GM12878 (cell line): ENCODE data around the gene TSNAX. TPM values are rescaled to one million over a fixed set of nuclear protein-coding genes. Genes with fewer than 3 reads are reported as not detected.

Source experiments
- EED ChIP-seq: sonication (generic); IDR thresholded peaks from 2 replicates; pipeline ENCODE4 v1.6.1; 2016; ENCODE audit warnings: antibody characterized with exemption, low read depth
- EP300 ChIP-seq, 2 experiments: fragments of 150-350 bp in 1 of 2; IDR thresholded peaks; 2 replicates each; pipeline ENCODE4 v1.6.1; 2011 to 2012; ENCODE audit warnings: low read depth in 2 of 2, low read length in 2 of 2, borderline replicate concordance in 1 of 2, improper control_type of control experiment in 1 of 2, inconsistent platforms in 1 of 2; ENCODE audit not compliant: control insufficient read depth in 1 of 2
- FOXM1 ChIP-seq: IDR thresholded peaks from 2 replicates; pipeline ENCODE4 v1.6.1; 2012; ENCODE audit warnings: low read depth, mild to moderate bottlenecking, inconsistent platforms, low read length, moderate library complexity
- HDAC6 ChIP-seq: fragments of 200-600 bp; sonication (generic); IDR thresholded peaks from one replicate; pipeline ENCODE4 v1.8.0; 2017; ENCODE audit warnings: antibody characterized with exemption; ENCODE audit not compliant: unreplicated experiment
- IKZF2 ChIP-seq, 2 experiments: fragments of 450-650 bp; IDR thresholded peaks; 2 replicates each; pipeline ENCODE4 v1.6.1; 2017; ENCODE audit warnings: mild to moderate bottlenecking in 2 of 2, moderate library complexity in 2 of 2
- MEF2B ChIP-seq: fragments of 450-650 bp; IDR thresholded peaks from 2 replicates; pipeline ENCODE4 v1.6.1; 2018; ENCODE audit warnings: mild to moderate bottlenecking, moderate library complexity; ENCODE audit not compliant: partially characterized antibody, poor library complexity, severe bottlenecking
- MTA3 ChIP-seq: IDR thresholded peaks from 2 replicates; pipeline ENCODE4 v1.6.1; 2012; ENCODE audit warnings: low read length, inconsistent platforms, borderline replicate concordance
- NBN ChIP-seq: fragments of 450-650 bp; IDR thresholded peaks from 2 replicates; pipeline ENCODE4 v1.6.1; 2016
- NFIC ChIP-seq: IDR thresholded peaks from 2 replicates; pipeline ENCODE4 v1.6.1; 2012; ENCODE audit warnings: low read depth, mild to moderate bottlenecking, inconsistent platforms, low read length, moderate library complexity
- PAX5 ChIP-seq: IDR thresholded peaks from 2 replicates; pipeline ENCODE4 v1.6.1; 2011; ENCODE audit warnings: low read depth, low read length, borderline replicate concordance
- SPI1 ChIP-seq: IDR thresholded peaks from 2 replicates; pipeline ENCODE4 v1.6.1; 2011; ENCODE audit warnings: low read depth, mild to moderate bottlenecking, low read length, moderate library complexity, borderline replicate concordance; ENCODE audit not compliant: insufficient read depth
- polyA plus RNA-seq, 11 experiments: library from polyadenylated mRNA; depleted of rRNA in 4 of 11; unstranded in 6 of 11; stranded (reverse) in 5 of 11; fragments of >200 nt; fragmentation: Nextera tagmentation in 4 of 11; fragmentation: Illumina TruSeq in 1 of 11; extraction: Ambion mirVana in 4 of 11; extraction: Trizol in 1 of 11; gene quantifications; 1 replicate in 1 of 11; 2 replicates in 10 of 11; pipeline versions ENCODE4 v1.2.1 to v1.2.3, GENCODE V29; 2011 to 2016; ENCODE audit warnings: inconsistent platforms in 2 of 11, missing spikeins in 2 of 11, low read depth in 1 of 11
- total RNA-seq, 4 experiments: library from RNA; depleted of rRNA in 3 of 4; stranded (reverse); fragments of >200 nt in 3 of 4; fragmentation: Illumina TruSeq in 1 of 4; extraction: Trizol in 1 of 4; gene quantifications; 2 replicates each; pipeline versions ENCODE4 v1.2.1 to v1.2.3, GENCODE V29; 2013 to 2021
- TF ChIP-seq, protein P1 (sequence below): IDR thresholded peaks from 2 replicates; pipeline ENCODE4 v1.6.1; 2012; ENCODE audit warnings: improper control_type of control experiment, low read depth, low read length; ENCODE audit not compliant: insufficient replicate concordance
- TF ChIP-seq, protein P2 (sequence below): fragments of 450-650 bp; IDR thresholded peaks from 2 replicates; pipeline ENCODE4 v1.6.1; 2017; ENCODE audit warnings: low read depth, mild to moderate bottlenecking, moderate library complexity
- TF ChIP-seq, protein P3 (sequence below): IDR thresholded peaks from 2 replicates; pipeline ENCODE4 v1.6.1; 2011; ENCODE audit warnings: low read depth, mild to moderate bottlenecking, low read length, moderate library complexity, borderline replicate concordance; ENCODE audit errors: extremely low read depth

Gene TSNAX
- total and polyA plus RNA-seq, 10 of the 15 experiments (the other 5 are each of a cell fraction or from before 2014, with no cell fraction given), result 24.8 to 49.7 (median 35.6) TPM

DNA sequence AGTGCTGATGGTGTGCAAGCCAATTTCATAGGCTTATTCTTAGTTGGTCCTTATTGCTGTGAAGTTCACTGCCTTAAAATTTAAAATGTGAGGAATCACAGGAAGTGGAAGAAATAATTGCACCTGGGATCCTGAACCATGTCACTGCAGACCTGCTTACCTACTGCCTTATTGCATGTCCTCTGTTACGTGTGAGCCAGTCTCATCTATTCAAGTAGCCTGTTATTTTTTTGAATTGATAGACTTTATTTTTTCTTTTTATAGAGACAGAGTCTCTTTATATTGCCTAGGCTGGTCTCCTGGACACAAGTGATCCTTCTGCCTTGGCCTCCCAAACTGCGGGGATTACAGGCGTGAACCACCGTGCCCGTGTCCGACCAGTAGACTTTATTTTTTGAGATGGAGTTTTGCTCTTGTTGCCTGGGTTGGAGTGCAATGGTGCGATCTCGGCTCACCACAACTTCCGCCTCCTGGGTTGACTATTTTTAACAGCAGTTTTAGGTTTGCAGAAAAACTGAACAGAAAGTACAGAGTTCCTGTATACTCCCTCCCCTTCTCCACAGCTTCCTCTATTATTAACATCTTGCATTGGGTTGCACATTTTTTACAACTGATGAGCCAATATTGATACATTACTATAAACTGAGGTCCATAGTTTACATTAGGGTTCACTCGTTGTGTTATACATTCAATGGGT is 84.1 kb downstream of the TSNAX start (continued):
- TF ChIP-seq, protein P1, sequence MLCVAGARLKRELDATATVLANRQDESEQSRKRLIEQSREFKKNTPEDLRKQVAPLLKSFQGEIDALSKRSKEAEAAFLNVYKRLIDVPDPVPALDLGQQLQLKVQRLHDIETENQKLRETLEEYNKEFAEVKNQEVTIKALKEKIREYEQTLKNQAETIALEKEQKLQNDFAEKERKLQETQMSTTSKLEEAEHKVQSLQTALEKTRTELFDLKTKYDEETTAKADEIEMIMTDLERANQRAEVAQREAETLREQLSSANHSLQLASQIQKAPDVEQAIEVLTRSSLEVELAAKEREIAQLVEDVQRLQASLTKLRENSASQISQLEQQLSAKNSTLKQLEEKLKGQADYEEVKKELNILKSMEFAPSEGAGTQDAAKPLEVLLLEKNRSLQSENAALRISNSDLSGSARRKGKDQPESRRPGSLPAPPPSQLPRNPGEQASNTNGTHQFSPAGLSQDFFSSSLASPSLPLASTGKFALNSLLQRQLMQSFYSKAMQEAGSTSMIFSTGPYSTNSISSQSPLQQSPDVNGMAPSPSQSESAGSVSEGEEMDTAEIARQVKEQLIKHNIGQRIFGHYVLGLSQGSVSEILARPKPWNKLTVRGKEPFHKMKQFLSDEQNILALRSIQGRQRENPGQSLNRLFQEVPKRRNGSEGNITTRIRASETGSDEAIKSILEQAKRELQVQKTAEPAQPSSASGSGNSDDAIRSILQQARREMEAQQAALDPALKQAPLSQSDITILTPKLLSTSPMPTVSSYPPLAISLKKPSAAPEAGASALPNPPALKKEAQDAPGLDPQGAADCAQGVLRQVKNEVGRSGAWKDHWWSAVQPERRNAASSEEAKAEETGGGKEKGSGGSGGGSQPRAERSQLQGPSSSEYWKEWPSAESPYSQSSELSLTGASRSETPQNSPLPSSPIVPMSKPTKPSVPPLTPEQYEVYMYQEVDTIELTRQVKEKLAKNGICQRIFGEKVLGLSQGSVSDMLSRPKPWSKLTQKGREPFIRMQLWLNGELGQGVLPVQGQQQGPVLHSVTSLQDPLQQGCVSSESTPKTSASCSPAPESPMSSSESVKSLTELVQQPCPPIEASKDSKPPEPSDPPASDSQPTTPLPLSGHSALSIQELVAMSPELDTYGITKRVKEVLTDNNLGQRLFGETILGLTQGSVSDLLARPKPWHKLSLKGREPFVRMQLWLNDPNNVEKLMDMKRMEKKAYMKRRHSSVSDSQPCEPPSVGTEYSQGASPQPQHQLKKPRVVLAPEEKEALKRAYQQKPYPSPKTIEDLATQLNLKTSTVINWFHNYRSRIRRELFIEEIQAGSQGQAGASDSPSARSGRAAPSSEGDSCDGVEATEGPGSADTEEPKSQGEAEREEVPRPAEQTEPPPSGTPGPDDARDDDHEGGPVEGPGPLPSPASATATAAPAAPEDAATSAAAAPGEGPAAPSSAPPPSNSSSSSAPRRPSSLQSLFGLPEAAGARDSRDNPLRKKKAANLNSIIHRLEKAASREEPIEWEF, result peak; percentile 39
- peak; percentile 47 to 51; a peak in 3 of 4 replicates for TF ChIP-seq IKZF2 (IDR thresholded peaks at IDR 0.05)
- TF ChIP-seq NBN, result peak; percentile 22; the same call in 1 of the 2 replicates
- TF ChIP-seq, protein P2, sequence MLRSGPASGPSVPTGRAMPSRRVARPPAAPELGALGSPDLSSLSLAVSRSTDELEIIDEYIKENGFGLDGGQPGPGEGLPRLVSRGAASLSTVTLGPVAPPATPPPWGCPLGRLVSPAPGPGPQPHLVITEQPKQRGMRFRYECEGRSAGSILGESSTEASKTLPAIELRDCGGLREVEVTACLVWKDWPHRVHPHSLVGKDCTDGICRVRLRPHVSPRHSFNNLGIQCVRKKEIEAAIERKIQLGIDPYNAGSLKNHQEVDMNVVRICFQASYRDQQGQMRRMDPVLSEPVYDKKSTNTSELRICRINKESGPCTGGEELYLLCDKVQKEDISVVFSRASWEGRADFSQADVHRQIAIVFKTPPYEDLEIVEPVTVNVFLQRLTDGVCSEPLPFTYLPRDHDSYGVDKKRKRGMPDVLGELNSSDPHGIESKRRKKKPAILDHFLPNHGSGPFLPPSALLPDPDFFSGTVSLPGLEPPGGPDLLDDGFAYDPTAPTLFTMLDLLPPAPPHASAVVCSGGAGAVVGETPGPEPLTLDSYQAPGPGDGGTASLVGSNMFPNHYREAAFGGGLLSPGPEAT, result no peak
- peak; percentile 51; the same call in 1 of the 2 replicates for TF ChIP-seq SPI1
- TF ChIP-seq PAX5, result 0 out of 2 replicates have a peak, but pooled peaks have one; percentile 22
- peak; percentile 56; the same call in 1 of the 2 replicates for TF ChIP-seq NFIC
- TF ChIP-seq EED, result peak; percentile 71
- TF ChIP-seq HDAC6, result no peak
- 0 out of 2 replicates have a peak, but pooled peaks have one; percentile 27 for TF ChIP-seq FOXM1
- TF ChIP-seq MEF2B, result peak; percentile 68
- TF ChIP-seq MTA3, result 0 out of 2 replicates have a peak, but pooled peaks have one; percentile 46
- TF ChIP-seq, protein P3, sequence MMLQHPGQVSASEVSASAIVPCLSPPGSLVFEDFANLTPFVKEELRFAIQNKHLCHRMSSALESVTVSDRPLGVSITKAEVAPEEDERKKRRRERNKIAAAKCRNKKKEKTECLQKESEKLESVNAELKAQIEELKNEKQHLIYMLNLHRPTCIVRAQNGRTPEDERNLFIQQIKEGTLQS, result no peak
- TF ChIP-seq EP300 (IDR thresholded peaks at IDR 0.05; ENCODE audit: borderline replicate concordance in 1 of 2, control insufficient read depth in 1 of 2, low read depth in 2 of 2, low read length in 2 of 2), result 0 out of 4 replicates have a peak, but pooled peaks of 1 of the 2 experiments have one; percentile 25
